ENCODE results near the gene NTNG2.

DNA sequence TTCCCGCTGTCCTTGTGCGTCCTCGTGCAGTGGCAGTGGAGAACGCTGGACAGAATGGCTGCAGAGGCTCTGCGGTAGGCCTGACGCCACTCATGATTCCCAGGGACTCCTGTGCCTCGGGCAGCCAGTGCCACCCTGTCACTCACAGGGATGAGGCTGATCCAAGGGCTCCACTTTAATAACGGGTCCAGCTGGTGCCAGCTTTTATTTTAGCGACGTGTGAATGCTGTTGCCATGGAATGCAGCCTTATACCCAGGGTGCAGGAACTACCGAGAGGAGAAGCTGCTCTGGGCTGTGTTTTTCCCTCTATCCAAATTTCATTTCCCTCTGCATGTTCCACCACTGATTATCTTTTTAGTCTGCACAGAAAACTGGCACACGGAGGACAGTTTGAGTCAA lies 15.8 kb upstream of the NTNG2 start:
- TF ChIP-seq, protein P1, sequence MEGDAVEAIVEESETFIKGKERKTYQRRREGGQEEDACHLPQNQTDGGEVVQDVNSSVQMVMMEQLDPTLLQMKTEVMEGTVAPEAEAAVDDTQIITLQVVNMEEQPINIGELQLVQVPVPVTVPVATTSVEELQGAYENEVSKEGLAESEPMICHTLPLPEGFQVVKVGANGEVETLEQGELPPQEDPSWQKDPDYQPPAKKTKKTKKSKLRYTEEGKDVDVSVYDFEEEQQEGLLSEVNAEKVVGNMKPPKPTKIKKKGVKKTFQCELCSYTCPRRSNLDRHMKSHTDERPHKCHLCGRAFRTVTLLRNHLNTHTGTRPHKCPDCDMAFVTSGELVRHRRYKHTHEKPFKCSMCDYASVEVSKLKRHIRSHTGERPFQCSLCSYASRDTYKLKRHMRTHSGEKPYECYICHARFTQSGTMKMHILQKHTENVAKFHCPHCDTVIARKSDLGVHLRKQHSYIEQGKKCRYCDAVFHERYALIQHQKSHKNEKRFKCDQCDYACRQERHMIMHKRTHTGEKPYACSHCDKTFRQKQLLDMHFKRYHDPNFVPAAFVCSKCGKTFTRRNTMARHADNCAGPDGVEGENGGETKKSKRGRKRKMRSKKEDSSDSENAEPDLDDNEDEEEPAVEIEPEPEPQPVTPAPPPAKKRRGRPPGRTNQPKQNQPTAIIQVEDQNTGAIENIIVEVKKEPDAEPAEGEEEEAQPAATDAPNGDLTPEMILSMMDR (IDR thresholded peaks at IDR 0.05) = no peak
- TF ChIP-seq POLR2A (IDR thresholded peaks at IDR 0.05) = no peak

All from body of pancreas (tissue), 4 donors.